Measurements from ENCODE around the gene MRPL49.

The MRPL49 gene

DNA sequence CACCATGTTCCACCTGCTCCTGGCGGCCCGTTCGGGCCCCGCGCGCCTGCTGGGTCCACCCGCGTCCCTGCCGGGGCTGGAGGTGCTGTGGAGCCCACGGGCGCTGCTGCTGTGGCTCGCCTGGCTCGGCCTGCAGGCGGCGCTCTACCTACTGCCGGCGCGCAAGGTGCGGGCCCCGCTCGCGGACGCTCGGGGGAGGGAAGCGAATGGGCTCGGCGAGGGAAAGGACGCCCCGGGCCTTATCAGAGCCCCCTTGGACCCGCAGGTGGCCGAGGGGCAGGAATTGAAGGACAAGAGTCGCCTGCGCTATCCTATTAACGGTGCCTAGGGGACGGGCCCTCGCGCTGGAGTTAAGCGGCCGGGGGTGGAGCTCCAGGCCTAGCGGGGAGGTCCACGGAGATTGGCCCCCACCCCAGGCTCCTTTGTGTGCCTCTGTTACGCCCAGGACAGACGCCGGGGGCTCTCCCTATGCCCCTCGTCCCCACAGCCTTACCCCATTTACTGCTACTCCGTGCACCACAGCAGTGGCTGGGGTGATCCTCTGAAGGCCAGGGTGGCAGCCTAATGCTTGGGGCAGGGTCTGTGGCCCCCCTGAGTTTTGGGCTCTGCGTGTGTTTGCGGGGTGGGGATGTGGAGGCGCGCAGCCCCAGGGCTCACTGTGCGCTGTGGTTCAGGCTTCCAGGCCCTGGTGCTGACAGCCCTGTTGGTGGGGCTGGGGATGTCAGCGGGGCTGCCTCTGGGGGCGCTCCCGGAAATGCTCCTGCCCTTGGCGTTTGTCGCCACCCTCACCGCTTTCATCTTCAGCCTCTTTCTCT, 9.4 kb upstream of the MRPL49 start:
- H2AFZ ChIP-seq (ENCODE audit: low read depth, low read length) = peak overlapping the region; percentile 66
- H3K27ac ChIP-seq (ENCODE audit: low read length) = peak overlapping the region; percentile 62
- H3K9me3 ChIP-seq (ENCODE audit: insufficient read depth, low read length) = no peaks in the 10 kb centered on the region
- H3K27me3 ChIP-seq (ENCODE audit: low read depth, low read length) = no peaks in the 10 kb centered on the region
- peaks cover 5% of the 10 kb centered on the region for H4K20me1 ChIP-seq (ENCODE audit: insufficient read depth, low read length)
- peaks cover 31% of the 10 kb centered on the region for H3K4me1 ChIP-seq (ENCODE audit: low read length)
- H3K79me2 ChIP-seq (ENCODE audit: low read length) = peaks cover 28% of the 10 kb centered on the region
- H3K4me2 ChIP-seq (ENCODE audit: low read length) = peak overlapping the region; percentile 90
- H3K36me3 ChIP-seq (replicated peaks; ENCODE audit: low read depth, low read length) = peaks cover 19% of the 10 kb centered on the region
- H3K4me3 ChIP-seq (ENCODE audit: low read length) = peak overlapping the region; percentile 87
- peak overlapping the region; percentile 85 for H3K9ac ChIP-seq (ENCODE audit: low read length)
- no peak for TF ChIP-seq EZH2phosphoT487 (IDR thresholded peaks at IDR 0.05; ENCODE audit: low read depth)
- TF ChIP-seq, protein P1, sequence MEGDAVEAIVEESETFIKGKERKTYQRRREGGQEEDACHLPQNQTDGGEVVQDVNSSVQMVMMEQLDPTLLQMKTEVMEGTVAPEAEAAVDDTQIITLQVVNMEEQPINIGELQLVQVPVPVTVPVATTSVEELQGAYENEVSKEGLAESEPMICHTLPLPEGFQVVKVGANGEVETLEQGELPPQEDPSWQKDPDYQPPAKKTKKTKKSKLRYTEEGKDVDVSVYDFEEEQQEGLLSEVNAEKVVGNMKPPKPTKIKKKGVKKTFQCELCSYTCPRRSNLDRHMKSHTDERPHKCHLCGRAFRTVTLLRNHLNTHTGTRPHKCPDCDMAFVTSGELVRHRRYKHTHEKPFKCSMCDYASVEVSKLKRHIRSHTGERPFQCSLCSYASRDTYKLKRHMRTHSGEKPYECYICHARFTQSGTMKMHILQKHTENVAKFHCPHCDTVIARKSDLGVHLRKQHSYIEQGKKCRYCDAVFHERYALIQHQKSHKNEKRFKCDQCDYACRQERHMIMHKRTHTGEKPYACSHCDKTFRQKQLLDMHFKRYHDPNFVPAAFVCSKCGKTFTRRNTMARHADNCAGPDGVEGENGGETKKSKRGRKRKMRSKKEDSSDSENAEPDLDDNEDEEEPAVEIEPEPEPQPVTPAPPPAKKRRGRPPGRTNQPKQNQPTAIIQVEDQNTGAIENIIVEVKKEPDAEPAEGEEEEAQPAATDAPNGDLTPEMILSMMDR (IDR thresholded peaks at IDR 0.05; ENCODE audit: low read depth, low read length) = peak; percentile 95

DNA sequence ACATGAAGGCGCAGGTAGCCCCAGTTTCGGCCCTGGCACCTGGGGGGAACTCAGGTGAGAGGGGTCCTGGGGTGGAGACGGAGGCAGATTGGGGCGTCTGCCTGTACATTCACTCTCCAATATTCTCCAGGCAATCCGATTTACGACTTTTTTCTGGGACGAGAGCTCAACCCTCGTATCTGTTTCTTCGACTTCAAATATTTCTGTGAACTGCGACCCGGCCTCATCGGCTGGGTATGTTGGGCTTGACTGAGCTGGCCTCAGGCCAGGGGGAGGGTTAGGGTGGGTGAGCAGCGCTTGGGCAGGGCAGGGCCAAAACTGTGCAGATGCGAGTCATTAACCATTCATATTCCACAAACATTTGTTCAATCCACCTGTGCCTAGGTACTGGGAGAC, 8.8 kb upstream of the MRPL49 start:
- TF ChIP-seq, protein P1 (IDR thresholded peaks at IDR 0.05; ENCODE audit: low read depth, low read length) = no peak
- TF ChIP-seq EZH2phosphoT487 (IDR thresholded peaks at IDR 0.05; ENCODE audit: low read depth) = no peak
- Histone ChIP-seq H3K9ac (ENCODE audit: low read length) (peak overlapping the region; percentile 85; the same call in 1 of the 2 replicates), H3K27ac (ENCODE audit: low read length) (no peak overlapping the region), H3K4me1 (ENCODE audit: low read length) (peaks cover 31% of the 10 kb centered on the region), H4K20me1 (ENCODE audit: insufficient read depth, low read length) (peaks cover 5% of the 10 kb centered on the region), H2AFZ (ENCODE audit: low read depth, low read length) (no peak overlapping the region), H3K4me3 (ENCODE audit: low read length) (peak overlapping the region; percentile 87), H3K79me2 (ENCODE audit: low read length) (peaks cover 28% of the 10 kb centered on the region), H3K27me3 (ENCODE audit: low read depth, low read length) (no peaks in the 10 kb centered on the region), H3K4me2 (ENCODE audit: low read length) (peak overlapping the region; percentile 90), H3K36me3 (replicated peaks; ENCODE audit: low read depth, low read length) (peaks cover 21% of the 10 kb centered on the region), H3K9me3 (ENCODE audit: insufficient read depth, low read length) (no peaks in the 10 kb centered on the region)

DNA sequence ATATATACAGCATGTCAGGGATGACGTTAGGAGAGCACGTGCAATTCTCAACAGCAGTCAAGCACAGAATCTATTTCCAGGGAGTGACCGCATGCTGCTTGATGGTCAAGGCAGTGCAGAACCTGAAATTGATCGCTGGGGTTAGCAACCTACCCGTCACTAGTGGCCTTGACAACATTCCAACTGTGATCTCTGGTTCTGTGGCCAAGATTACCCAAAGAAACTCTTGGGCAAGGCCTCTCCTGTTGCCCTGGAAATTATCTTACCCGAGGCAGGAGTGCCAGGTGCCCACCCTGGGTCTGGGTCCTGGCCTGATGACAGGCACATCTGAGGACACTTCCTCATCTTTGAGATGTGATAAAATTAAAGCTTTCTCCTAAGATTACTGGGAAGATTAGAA, 8.3 kb upstream of the MRPL49 start:
- H3K27ac ChIP-seq (ENCODE audit: low read length) = no peak overlapping the region
- TF ChIP-seq EZH2phosphoT487 (IDR thresholded peaks at IDR 0.05; ENCODE audit: low read depth) = no peak
- TF ChIP-seq, protein P1 (IDR thresholded peaks at IDR 0.05; ENCODE audit: low read depth, low read length) = no peak
- peaks cover 24% of the 10 kb centered on the region for H3K36me3 ChIP-seq (replicated peaks; ENCODE audit: low read depth, low read length)
- H3K79me2 ChIP-seq (ENCODE audit: low read length) = peaks cover 30% of the 10 kb centered on the region
- H3K4me3 ChIP-seq (ENCODE audit: low read length) = no peak overlapping the region
- H3K9ac ChIP-seq (ENCODE audit: low read length) = no peak overlapping the region
- H3K4me1 ChIP-seq (ENCODE audit: low read length) = peaks cover 31% of the 10 kb centered on the region
- H3K27me3 ChIP-seq (ENCODE audit: low read depth, low read length) = no peaks in the 10 kb centered on the region
- peak overlapping the region; percentile 90; the same call in 1 of the 2 replicates for H3K4me2 ChIP-seq (ENCODE audit: low read length)
- no peaks in the 10 kb centered on the region for H3K9me3 ChIP-seq (ENCODE audit: insufficient read depth, low read length)
- H4K20me1 ChIP-seq (ENCODE audit: insufficient read depth, low read length) = peaks cover 5% of the 10 kb centered on the region
- H2AFZ ChIP-seq (ENCODE audit: low read depth, low read length) = no peak overlapping the region

DNA sequence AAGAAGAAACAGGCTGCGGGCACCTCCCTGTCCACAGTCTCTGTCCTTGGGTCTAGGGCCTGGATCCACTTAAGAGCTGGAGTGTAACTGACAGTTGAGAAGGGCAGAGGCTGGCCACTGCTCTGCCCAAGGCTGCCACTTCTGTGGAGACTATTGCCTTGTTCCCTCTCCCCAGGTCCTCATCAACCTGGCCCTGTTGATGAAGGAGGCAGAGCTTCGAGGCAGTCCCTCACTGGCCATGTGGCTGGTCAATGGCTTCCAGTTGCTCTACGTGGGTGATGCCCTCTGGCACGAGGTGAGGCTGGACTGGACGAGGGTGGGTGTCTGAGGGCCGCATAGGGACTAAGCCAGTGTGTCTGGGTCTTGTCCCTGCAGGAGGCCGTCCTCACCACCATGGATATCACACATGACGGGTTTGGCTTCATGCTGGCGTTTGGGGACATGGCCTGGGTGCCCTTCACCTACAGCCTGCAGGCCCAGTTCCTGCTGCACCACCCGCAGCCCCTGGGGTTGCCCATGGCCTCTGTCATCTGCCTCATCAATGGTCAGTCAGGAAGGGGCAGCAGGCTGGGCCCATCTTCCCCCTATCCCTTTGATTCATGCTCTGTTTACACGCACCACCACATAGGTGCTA, 7.5 kb upstream of the MRPL49 start:
- no peak overlapping the region for H3K9ac ChIP-seq (ENCODE audit: low read length)

More for the DNA sequence above, 7.5 kb upstream of the MRPL49 start:
- Histone ChIP-seq H3K27me3 (ENCODE audit: low read depth, low read length) (no peaks in the 10 kb centered on the region), H4K20me1 (ENCODE audit: insufficient read depth, low read length) (peaks cover 5% of the 10 kb centered on the region), H3K79me2 (ENCODE audit: low read length) (peaks cover 34% of the 10 kb centered on the region), H3K9me3 (ENCODE audit: insufficient read depth, low read length) (no peaks in the 10 kb centered on the region), H3K4me2 (ENCODE audit: low read length) (no peak overlapping the region), H3K4me1 (ENCODE audit: low read length) (peaks cover 33% of the 10 kb centered on the region), H2AFZ (ENCODE audit: low read depth, low read length) (no peak overlapping the region), H3K36me3 (replicated peaks; ENCODE audit: low read depth, low read length) (peaks cover 23% of the 10 kb centered on the region), H3K4me3 (ENCODE audit: low read length) (no peak overlapping the region), H3K27ac (ENCODE audit: low read length) (no peak overlapping the region)
- TF ChIP-seq EZH2phosphoT487 (IDR thresholded peaks at IDR 0.05; ENCODE audit: low read depth) = no peak
- TF ChIP-seq, protein P1 (IDR thresholded peaks at IDR 0.05; ENCODE audit: low read depth, low read length) = no peak

Measured in OCI-LY3 (cell line).